GM19397 (cell line): ENCODE results near the gene STKLD1.
A peak's percentile ranks its signal among the peaks of the same experiment; 100 is the strongest.

Experiments
- ATAC-seq: cut with Tn5 transposase; IDR thresholded peaks from one replicate; pipeline ENCODE4 v1.9.1; 2021; ENCODE audit warnings: mild to moderate bottlenecking, moderate library complexity; ENCODE audit not compliant: unreplicated experiment

The STKLD1 gene

GRCh38 chr9:133405508-133406438, 29.6 kb downstream of the STKLD1 start:
- no peak for ATAC-seq

- ATAC-seq, result peak; percentile 59
These were observed 30.5 kb downstream of the STKLD1 start for GRCh38 chr9:133406480-133407307.

GRCh38 chr9:133408042-133408441, 31.9 kb downstream of the STKLD1 start:
- no peak for ATAC-seq

- ATAC-seq, result no peak
These were observed 39.0 kb downstream of the STKLD1 start for GRCh38 chr9:133415170-133415569.

GRCh38 chr9:133417541-133418461, 41.6 kb downstream of the STKLD1 start, which contains the start of gene REXO4:
Gene REXO4 (minus strand): TSS chr9:133418010. CDS start chr9:133417844, 166 bp downstream.
- ATAC-seq, result peak; percentile 76

GRCh38 chr9:133419005-133419404, 42.8 kb downstream of the STKLD1 start:
- no peak for ATAC-seq

- no peak for ATAC-seq
These were observed 44.2 kb downstream of the STKLD1 start for GRCh38 chr9:133420392-133420827.

GRCh38 chr9:133421615-133422542, 45.7 kb downstream of the STKLD1 start, which contains the start of gene ADAMTS13:
Gene ADAMTS13 (plus strand): TSS chr9:133422367. CDS start chr9:133422444, 77 bp downstream.
- no peak for ATAC-seq

- no peak for ATAC-seq
These were observed 47.0 kb downstream of the STKLD1 start for GRCh38 chr9:133423216-133423615.

- ATAC-seq, result no peak
These were observed 48.0 kb downstream of the STKLD1 start for GRCh38 chr9:133424187-133424586.

GRCh38 chr9:133425049-133425632, 49.0 kb downstream of the STKLD1 start:
- ATAC-seq, result no peak

- no peak for ATAC-seq
These were observed 49.8 kb downstream of the STKLD1 start for GRCh38 chr9:133426011-133426410.

- no peak for ATAC-seq
These were observed 51.6 kb downstream of the STKLD1 start for GRCh38 chr9:133427658-133428348.

GRCh38 chr9:133428617-133429101, 52.5 kb downstream of the STKLD1 start:
- ATAC-seq, result no peak

- ATAC-seq, result no peak
These were observed 53.0 kb downstream of the STKLD1 start for GRCh38 chr9:133429214-133429613.

- ATAC-seq, result no peak
These were observed 53.5 kb downstream of the STKLD1 start for GRCh38 chr9:133429641-133430161.

- no peak for ATAC-seq
These were observed 54.1 kb downstream of the STKLD1 start for GRCh38 chr9:133430244-133430643.

GRCh38 chr9:133433351-133433843, 57.2 kb downstream of the STKLD1 start:
- no peak for ATAC-seq
